ENCODE results near the gene RAI1.

Gene RAI1

GRCh38 chr17:17793378-17794214 lies 112.3 kb downstream of the RAI1 start:
- peaks cover 53% of the 10 kb centered on the region for H3K36me3 ChIP-seq
- no peak overlapping the region for H3K9ac ChIP-seq
- peaks cover 100% of the 10 kb centered on the region for H4K20me1 ChIP-seq
- no peaks in the 10 kb centered on the region for H3K27me3 ChIP-seq
- no peak for TF ChIP-seq Cebpa-rat (IDR thresholded peaks at IDR 0.05)
- H3K9me3 ChIP-seq = no peaks in the 10 kb centered on the region
- H3K27ac ChIP-seq = no peak overlapping the region
- peaks cover 97% of the 10 kb centered on the region for H3K4me1 ChIP-seq
- H3K4me3 ChIP-seq = no peak overlapping the region
- H3K4me2 ChIP-seq = peak overlapping the region; percentile 79

DNA sequence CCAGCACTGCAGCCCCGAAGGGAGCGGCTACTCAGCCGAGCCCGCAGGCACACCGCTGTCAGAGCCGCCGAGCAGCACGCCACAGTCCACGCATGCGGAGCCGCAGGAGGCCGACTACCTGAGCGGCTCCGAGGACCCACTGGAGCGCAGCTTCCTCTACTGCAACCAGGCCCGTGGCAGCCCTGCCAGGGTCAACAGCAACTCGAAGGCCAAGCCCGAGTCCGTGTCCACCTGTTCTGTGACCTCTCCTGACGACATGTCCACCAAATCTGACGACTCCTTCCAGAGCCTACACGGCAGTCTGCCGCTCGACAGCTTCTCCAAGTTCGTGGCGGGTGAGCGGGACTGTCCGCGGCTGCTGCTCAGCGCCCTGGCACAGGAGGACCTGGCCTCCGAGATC lies 113.1 kb downstream of the RAI1 start:
- H3K4me2 ChIP-seq = no peak overlapping the region
- no peak overlapping the region for H3K27ac ChIP-seq
- H3K27me3 ChIP-seq = no peaks in the 10 kb centered on the region
- TF ChIP-seq Cebpa-rat (IDR thresholded peaks at IDR 0.05) = no peak
- H4K20me1 ChIP-seq = peaks cover 100% of the 10 kb centered on the region
- H3K4me1 ChIP-seq = peaks cover 97% of the 10 kb centered on the region
- H3K4me3 ChIP-seq = no peak overlapping the region
- no peaks in the 10 kb centered on the region for H3K9me3 ChIP-seq
- no peak overlapping the region for H3K9ac ChIP-seq
- peaks cover 61% of the 10 kb centered on the region for H3K36me3 ChIP-seq

GRCh38 chr17:17795296-17795695 lies 114.0 kb downstream of the RAI1 start:
- H3K4me2 ChIP-seq = peak overlapping the region; percentile 80
- peaks cover 70% of the 10 kb centered on the region for H3K36me3 ChIP-seq
- no peak overlapping the region for H3K27ac ChIP-seq
- H3K4me1 ChIP-seq = peaks cover 94% of the 10 kb centered on the region
- peaks cover 100% of the 10 kb centered on the region for H4K20me1 ChIP-seq
- H3K9me3 ChIP-seq = no peaks in the 10 kb centered on the region
- TF ChIP-seq Cebpa-rat (IDR thresholded peaks at IDR 0.05) = no peak
- no peak overlapping the region for H3K4me3 ChIP-seq
- no peak overlapping the region for H3K9ac ChIP-seq
- no peaks in the 10 kb centered on the region for H3K27me3 ChIP-seq

DNA sequence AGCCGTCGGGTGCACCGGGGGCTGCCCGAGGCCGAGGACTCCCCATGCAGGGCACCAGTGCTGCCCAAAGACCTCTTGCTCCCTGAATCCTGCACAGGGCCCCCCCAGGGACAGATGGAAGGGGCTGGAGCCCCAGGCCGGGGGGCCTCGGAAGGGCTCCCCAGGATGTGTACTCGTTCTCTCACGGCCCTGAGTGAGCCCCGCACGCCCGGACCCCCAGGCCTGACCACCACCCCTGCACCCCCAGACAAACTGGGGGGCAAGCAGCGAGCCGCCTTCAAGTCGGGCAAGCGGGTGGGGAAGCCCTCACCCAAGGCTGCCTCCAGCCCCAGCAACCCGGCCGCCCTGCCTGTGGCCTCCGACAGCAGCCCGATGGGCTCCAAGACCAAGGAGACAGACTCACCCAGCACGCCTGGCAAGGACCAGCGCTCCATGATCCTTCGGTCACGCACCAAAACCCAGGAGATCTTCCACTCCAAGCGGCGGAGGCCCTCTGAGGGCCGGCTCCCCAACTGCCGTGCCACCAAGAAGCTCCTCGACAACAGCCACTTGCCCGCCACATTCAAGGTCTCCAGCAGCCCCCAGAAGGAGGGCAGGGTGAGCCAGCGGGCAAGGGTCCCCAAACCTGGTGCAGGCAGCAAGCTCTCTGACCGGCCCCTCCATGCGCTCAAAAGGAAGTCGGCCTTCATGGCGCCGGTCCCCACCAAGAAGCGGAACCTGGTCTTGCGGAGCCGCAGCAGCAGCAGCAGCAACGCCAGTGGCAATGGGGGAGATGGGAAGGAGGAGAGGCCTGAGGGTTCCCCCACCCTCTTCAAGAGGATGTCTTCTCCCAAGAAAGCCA lies 114.9 kb downstream of the RAI1 start:
- H3K4me3 ChIP-seq = no peak overlapping the region
- no peak for TF ChIP-seq Cebpa-rat (IDR thresholded peaks at IDR 0.05)
- H4K20me1 ChIP-seq = peaks cover 100% of the 10 kb centered on the region
- H3K4me1 ChIP-seq = peaks cover 90% of the 10 kb centered on the region
- peak overlapping the region; percentile 58; the same call in 1 of the 2 replicates for H3K9ac ChIP-seq
- H3K27ac ChIP-seq = peak overlapping the region; percentile 58
- peaks cover 78% of the 10 kb centered on the region for H3K36me3 ChIP-seq
- H3K27me3 ChIP-seq = no peaks in the 10 kb centered on the region
- H3K9me3 ChIP-seq = no peaks in the 10 kb centered on the region
- peak overlapping the region; percentile 80 for H3K4me2 ChIP-seq

- H3K9ac ChIP-seq = peak overlapping the region; percentile 58
- peaks cover 100% of the 10 kb centered on the region for H4K20me1 ChIP-seq
- no peak overlapping the region for H3K4me3 ChIP-seq
- TF ChIP-seq Cebpa-rat (IDR thresholded peaks at IDR 0.05) = no peak
- H3K27ac ChIP-seq = peak overlapping the region; percentile 58
- no peaks in the 10 kb centered on the region for H3K9me3 ChIP-seq
- peaks cover 84% of the 10 kb centered on the region for H3K36me3 ChIP-seq
- peaks cover 84% of the 10 kb centered on the region for H3K4me1 ChIP-seq
- no peaks in the 10 kb centered on the region for H3K27me3 ChIP-seq
- H3K4me2 ChIP-seq = peak overlapping the region; percentile 80
Measured at GRCh38 chr17:17796787-17797061, 115.5 kb downstream of the RAI1 start.

DNA sequence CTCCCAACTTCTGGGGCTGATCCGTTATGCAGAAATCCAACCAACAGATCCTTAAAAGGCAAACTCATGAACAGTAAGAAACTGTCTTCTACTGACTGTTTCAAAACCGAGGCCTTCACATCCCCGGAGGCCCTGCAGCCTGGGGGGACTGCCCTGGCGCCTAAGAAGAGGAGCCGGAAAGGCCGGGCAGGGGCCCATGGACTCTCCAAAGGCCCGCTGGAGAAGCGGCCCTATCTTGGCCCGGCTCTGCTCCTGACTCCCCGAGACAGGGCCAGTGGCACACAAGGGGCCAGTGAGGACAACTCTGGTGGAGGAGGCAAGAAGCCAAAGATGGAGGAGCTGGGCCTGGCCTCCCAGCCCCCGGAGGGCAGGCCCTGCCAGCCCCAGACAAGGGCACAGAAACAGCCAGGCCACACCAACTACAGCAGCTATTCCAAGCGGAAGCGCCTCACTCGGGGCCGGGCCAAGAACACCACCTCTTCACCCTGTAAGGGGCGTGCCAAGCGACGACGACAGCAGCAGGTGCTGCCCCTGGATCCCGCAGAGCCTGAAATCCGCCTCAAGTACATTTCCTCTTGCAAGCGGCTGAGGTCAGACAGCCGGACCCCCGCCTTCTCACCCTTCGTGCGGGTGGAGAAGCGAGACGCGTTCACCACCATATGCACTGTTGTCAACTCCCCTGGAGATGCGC lies 116.0 kb downstream of the RAI1 start:
- Histone ChIP-seq H3K4me1 (peaks cover 79% of the 10 kb centered on the region), H3K4me2 (peak overlapping the region; percentile 80), H3K4me3 (no peak overlapping the region), H4K20me1 (peaks cover 99% of the 10 kb centered on the region), H3K27ac (peak overlapping the region; percentile 58), H3K36me3 (peaks cover 89% of the 10 kb centered on the region), H3K9ac (peak overlapping the region; percentile 58), H3K9me3 (no peaks in the 10 kb centered on the region), H3K27me3 (no peaks in the 10 kb centered on the region)
- no peak for TF ChIP-seq Cebpa-rat (IDR thresholded peaks at IDR 0.05)

DNA sequence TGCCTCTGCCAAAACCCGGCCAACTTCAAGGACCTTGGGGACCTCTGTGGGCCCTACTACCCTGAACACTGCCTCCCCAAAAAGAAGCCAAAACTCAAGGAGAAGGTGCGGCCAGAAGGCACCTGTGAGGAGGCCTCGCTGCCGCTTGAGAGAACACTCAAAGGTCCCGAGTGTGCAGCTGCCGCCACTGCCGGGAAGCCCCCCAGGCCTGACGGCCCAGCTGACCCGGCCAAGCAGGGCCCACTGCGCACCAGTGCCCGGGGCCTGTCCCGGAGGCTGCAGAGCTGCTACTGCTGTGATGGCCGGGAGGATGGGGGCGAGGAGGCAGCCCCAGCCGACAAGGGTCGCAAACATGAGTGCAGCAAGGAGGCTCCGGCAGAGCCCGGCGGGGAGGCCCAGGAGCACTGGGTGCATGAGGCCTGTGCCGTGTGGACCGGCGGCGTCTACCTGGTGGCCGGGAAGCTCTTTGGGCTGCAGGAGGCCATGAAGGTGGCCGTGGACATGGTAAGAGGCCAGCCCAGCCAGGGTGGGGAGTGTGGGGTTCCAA lies 116.8 kb downstream of the RAI1 start:
- Histone ChIP-seq H3K4me1 (peaks cover 74% of the 10 kb centered on the region), H4K20me1 (peaks cover 94% of the 10 kb centered on the region), H3K27ac (0 out of 2 replicates have a peak overlapping the region, but pooled peaks have one; percentile 18), H3K36me3 (peaks cover 94% of the 10 kb centered on the region), H3K9ac (no peak overlapping the region), H3K27me3 (no peaks in the 10 kb centered on the region), H3K9me3 (no peaks in the 10 kb centered on the region), H3K4me2 (peak overlapping the region; percentile 80), H3K4me3 (no peak overlapping the region; the same call in 1 of the 2 replicates)
- TF ChIP-seq Cebpa-rat (IDR thresholded peaks at IDR 0.05) = no peak

GRCh38 chr17:17798573-17799255 lies 117.5 kb downstream of the RAI1 start:
- Histone ChIP-seq H3K9me3 (no peaks in the 10 kb centered on the region), H3K36me3 (peaks cover 94% of the 10 kb centered on the region), H3K27ac (no peak overlapping the region), H3K9ac (no peak overlapping the region), H4K20me1 (peaks cover 94% of the 10 kb centered on the region), H3K4me2 (peak overlapping the region; percentile 80), H3K4me1 (peaks cover 67% of the 10 kb centered on the region), H3K4me3 (no peak overlapping the region), H3K27me3 (no peaks in the 10 kb centered on the region)
- no peak for TF ChIP-seq Cebpa-rat (IDR thresholded peaks at IDR 0.05)

DNA sequence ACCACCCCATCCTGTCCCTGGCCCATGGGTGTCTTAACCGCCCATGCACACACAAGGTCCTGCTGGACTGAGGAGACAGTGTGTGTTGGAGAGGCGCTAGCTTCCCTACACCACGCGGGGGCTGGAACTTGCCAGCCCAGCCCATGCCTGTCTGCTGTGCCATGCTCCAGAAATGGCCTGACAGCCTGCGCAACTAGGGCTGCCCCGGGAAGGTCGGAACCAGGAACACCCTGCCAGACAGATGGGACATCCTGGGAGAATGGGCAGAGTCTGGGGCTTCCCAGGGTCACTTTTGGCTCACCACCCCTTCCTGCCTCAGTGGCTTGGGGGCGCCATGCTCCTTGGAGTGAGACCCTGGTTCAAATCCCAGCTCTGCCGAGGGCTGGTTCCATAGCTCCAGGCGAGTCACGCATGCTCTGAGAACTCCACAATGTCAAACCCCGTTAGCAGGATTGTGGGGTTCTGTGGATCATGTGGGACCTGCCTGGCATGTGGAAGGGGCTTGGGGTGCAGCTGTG lies 119.3 kb downstream of the RAI1 start:
- peaks cover 49% of the 10 kb centered on the region for H3K4me1 ChIP-seq
- H3K4me2 ChIP-seq = no peak overlapping the region
- no peak overlapping the region for H3K9ac ChIP-seq
- H3K4me3 ChIP-seq = no peak overlapping the region
- H3K27ac ChIP-seq = no peak overlapping the region
- peaks cover 90% of the 10 kb centered on the region for H4K20me1 ChIP-seq
- no peaks in the 10 kb centered on the region for H3K9me3 ChIP-seq
- no peaks in the 10 kb centered on the region for H3K27me3 ChIP-seq
- H3K36me3 ChIP-seq = peaks cover 94% of the 10 kb centered on the region
- TF ChIP-seq Cebpa-rat (IDR thresholded peaks at IDR 0.05) = no peak

Measured in BLaER1 (cell line).